Thyroid gland (tissue), 4 donors: ENCODE data around the gene RALGAPA1.

Experiments
- CTCF ChIP-seq, 6 experiments: fragments of 200-600 bp in 3 of 6; fragments of 450-650 bp in 3 of 6; sonication (generic) in 3 of 6; IDR thresholded peaks; one replicate each; pipeline ENCODE4 v1.5.1; 2016 to 2019; ENCODE audit warnings: antibody characterized with exemption in 6 of 6, mild to moderate bottlenecking in 2 of 6, inconsistent platforms in 1 of 6, moderate library complexity in 1 of 6
- POLR2A ChIP-seq, 2 donors: fragments of 450-650 bp; IDR thresholded peaks; one replicate each; pipeline ENCODE4 v1.6.1; 2017; ENCODE audit warnings: antibody characterized with exemption in 2 of 2, mild to moderate bottlenecking in 2 of 2, moderate library complexity in 1 of 2

GRCh38 chr14:35534208-35534872 lies 274.8 kb downstream of the RALGAPA1 start:
- TF ChIP-seq POLR2A (IDR thresholded peaks at IDR 0.05) (no peak), CTCF (IDR thresholded peaks at IDR 0.05) (no peak)
